Upper lobe of left lung (tissue), 6 donors: ENCODE results near the gene TAS2R9. TPM values are rescaled to one million over a fixed set of nuclear protein-coding genes. Genes with fewer than 3 reads are reported as not detected.

ENCODE experiments used
- ATAC-seq, 2 donors: fragments of 200-7000 bp; cut with Tn5 transposase; one replicate each; pipeline ENCODE4 v1.9.1; 2022; ENCODE audit warnings: mild to moderate bottlenecking in 2 of 2, moderate library complexity in 2 of 2; ENCODE audit not compliant: low FRiP score in 2 of 2
- DNase-seq, 2 donors: peaks; one replicate each; pipeline ENCODE4 v3.0.0-alpha.2; 2019 to 2020
- H3K27ac ChIP-seq, 4 donors: fragments of 200-600 bp; sonication (generic); one replicate each; pipeline ENCODE4 v1.5.1; 2016 to 2019
- H3K27me3 ChIP-seq, 4 donors: fragments of 200-600 bp; sonication (generic); one replicate each; pipeline ENCODE4 v1.5.1; 2017 to 2019
- H3K36me3 ChIP-seq, 4 donors: fragments of 200-600 bp; sonication (generic); one replicate each; pipeline ENCODE4 v1.5.1; 2016 to 2019
- H3K4me1 ChIP-seq, 4 donors: fragments of 200-600 bp; sonication (generic); one replicate each; pipeline ENCODE4 v1.5.1; 2018 to 2019
- H3K4me3 ChIP-seq, 4 donors: fragments of 200-600 bp; sonication (generic); one replicate each; pipeline ENCODE4 v1.5.1; 2017 to 2019; ENCODE audit warnings: mild to moderate bottlenecking in 2 of 4, moderate library complexity in 1 of 4
- H3K9me3 ChIP-seq, 4 donors: fragments of 200-600 bp; sonication (generic); one replicate each; pipeline ENCODE4 v1.5.1; 2018 to 2019
- EP300 ChIP-seq, 4 donors: sonication (generic); formaldehyde crosslinking; IDR thresholded peaks; one replicate each; pipeline ENCODE4 v1.5.1; 2017; ENCODE audit warnings: antibody characterized with exemption in 4 of 4, control low read depth in 2 of 4
- POLR2A ChIP-seq, 4 donors: fragments of 450-650 bp; IDR thresholded peaks; one replicate each; pipeline ENCODE4 v1.5.1; 2016 to 2017; ENCODE audit warnings: antibody characterized with exemption in 4 of 4, mild to moderate bottlenecking in 2 of 4
- POLR2AphosphoS5 ChIP-seq, 2 donors: sonication (generic); formaldehyde crosslinking; IDR thresholded peaks; one replicate each; pipeline ENCODE4 v1.5.1; 2017; ENCODE audit warnings: antibody characterized with exemption in 2 of 2
- WGBS, 2 donors: methylation state at CpG; one replicate each; pipeline ENCODE4 v1.1.5; 2017 to 2018; 5-methylcytosine and 5-hydroxymethylcytosine counted together
- total RNA-seq, 6 donors: library from RNA; depleted of rRNA in 4 of 6; stranded (reverse); fragments of >200 nt in 4 of 6; gene quantifications; one replicate each; pipeline versions ENCODE4 v1.1.0 to v1.2.1, GENCODE V29; 2016 to 2021
- TF ChIP-seq, protein P1 (sequence below), 6 experiments: fragments of 450-650 bp in 4 of 6; fragments of 200-600 bp in 2 of 6; sonication (generic) in 2 of 6; IDR thresholded peaks; one replicate each; pipeline ENCODE4 v1.5.1; 2016 to 2019; ENCODE audit warnings: antibody characterized with exemption in 6 of 6
- donor health status: DM: no; HTN: no; CAD: no; lungs with moderate emphysema.
- donor health status: DM: no; HTN: yes; CAD: no; lungs with severe emphysema.

The TAS2R9 gene, protein sequence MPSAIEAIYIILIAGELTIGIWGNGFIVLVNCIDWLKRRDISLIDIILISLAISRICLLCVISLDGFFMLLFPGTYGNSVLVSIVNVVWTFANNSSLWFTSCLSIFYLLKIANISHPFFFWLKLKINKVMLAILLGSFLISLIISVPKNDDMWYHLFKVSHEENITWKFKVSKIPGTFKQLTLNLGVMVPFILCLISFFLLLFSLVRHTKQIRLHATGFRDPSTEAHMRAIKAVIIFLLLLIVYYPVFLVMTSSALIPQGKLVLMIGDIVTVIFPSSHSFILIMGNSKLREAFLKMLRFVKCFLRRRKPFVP
- not detected for total RNA-seq

GRCh38 chr12:10810068-10810467 is at the start of gene TAS2R9:
TAS2R9 (minus strand) TSS chr12:10810168; CDS start chr12:10810075, 93 bp downstream.
- Histone ChIP-seq H3K9me3 (no peaks in the 10 kb centered on the region), H3K27me3 (no peaks in the 10 kb centered on the region), H3K27ac (no peak within 1 kb of the TSS), H3K36me3 (no peaks in the 10 kb centered on the region), H3K4me1 (no peaks in the 10 kb centered on the region), H3K4me3 (no peak within 1 kb of the TSS)
- ATAC-seq (no peak), DNase-seq (no peak)
- TF ChIP-seq EP300 (IDR thresholded peaks at IDR 0.05) (no peak), POLR2AphosphoS5 (IDR thresholded peaks at IDR 0.05) (no peak), POLR2A (IDR thresholded peaks at IDR 0.05) (no peak)
- TF ChIP-seq, protein P1, sequence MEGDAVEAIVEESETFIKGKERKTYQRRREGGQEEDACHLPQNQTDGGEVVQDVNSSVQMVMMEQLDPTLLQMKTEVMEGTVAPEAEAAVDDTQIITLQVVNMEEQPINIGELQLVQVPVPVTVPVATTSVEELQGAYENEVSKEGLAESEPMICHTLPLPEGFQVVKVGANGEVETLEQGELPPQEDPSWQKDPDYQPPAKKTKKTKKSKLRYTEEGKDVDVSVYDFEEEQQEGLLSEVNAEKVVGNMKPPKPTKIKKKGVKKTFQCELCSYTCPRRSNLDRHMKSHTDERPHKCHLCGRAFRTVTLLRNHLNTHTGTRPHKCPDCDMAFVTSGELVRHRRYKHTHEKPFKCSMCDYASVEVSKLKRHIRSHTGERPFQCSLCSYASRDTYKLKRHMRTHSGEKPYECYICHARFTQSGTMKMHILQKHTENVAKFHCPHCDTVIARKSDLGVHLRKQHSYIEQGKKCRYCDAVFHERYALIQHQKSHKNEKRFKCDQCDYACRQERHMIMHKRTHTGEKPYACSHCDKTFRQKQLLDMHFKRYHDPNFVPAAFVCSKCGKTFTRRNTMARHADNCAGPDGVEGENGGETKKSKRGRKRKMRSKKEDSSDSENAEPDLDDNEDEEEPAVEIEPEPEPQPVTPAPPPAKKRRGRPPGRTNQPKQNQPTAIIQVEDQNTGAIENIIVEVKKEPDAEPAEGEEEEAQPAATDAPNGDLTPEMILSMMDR (IDR thresholded peaks at IDR 0.05), result no peak

GRCh38 chr12:10855807-10856206 is 45.8 kb upstream of the TAS2R9 start:
- H3K27me3 ChIP-seq, result no peaks in the 10 kb centered on the region
- WGBS, 2 donors, result 95 to 100% methylated on average over 1 to 2 of the region's 2 CpGs
- DNase-seq (no peak), ATAC-seq (no peak)
- H3K9me3 ChIP-seq, result peaks cover 0 to 10% (median 1%) of the 10 kb centered on the region in 4 donors
- H3K4me3 ChIP-seq, result no peak overlapping the region
- H3K36me3 ChIP-seq, result peaks cover 0 to 8% (median 0%) of the 10 kb centered on the region in 4 donors
- no peak overlapping the region for H3K27ac ChIP-seq
- no peaks in the 10 kb centered on the region for H3K4me1 ChIP-seq
- TF ChIP-seq, protein P1 (IDR thresholded peaks at IDR 0.05), result no peak
- TF ChIP-seq POLR2AphosphoS5 (IDR thresholded peaks at IDR 0.05) (no peak), EP300 (IDR thresholded peaks at IDR 0.05) (no peak), POLR2A (IDR thresholded peaks at IDR 0.05) (no peak)

DNA sequence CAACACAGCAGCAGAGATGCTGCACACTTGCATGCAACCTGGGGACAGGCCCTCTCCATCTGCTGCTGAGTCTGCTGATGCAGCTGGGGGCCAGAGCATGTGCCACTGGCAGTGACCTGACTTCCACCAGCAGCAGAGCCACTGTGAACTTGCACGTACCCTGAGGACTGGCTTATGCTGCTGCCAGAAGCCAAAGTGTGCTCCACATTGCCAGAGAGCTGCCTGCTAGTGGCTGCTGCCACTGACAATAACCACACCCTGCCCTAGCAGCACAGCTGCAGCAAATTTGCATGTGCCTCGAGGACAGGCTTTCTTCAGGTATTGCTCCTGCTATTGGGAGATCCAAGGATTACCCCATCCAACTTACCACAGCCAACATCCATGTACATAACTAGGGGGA is 43.8 kb upstream of the TAS2R9 start:
- Histone ChIP-seq H3K4me1 (no peaks in the 10 kb centered on the region), H3K27me3 (no peaks in the 10 kb centered on the region), H3K27ac (no peak overlapping the region), H3K4me3 (no peak overlapping the region), H3K9me3 (peaks cover 0 to 10% (median 1%) of the 10 kb centered on the region in 4 donors), H3K36me3 (peaks cover 0 to 5% (median 0%) of the 10 kb centered on the region in 4 donors)
- TF ChIP-seq, protein P1 (IDR thresholded peaks at IDR 0.05), result no peak
- no peak for TF ChIP-seq POLR2AphosphoS5 (IDR thresholded peaks at IDR 0.05)
- TF ChIP-seq POLR2A (IDR thresholded peaks at IDR 0.05), result no peak
- no peak for TF ChIP-seq EP300 (IDR thresholded peaks at IDR 0.05)
- DNase-seq, result no peak
- peak in 1 of 2 donors; percentile 9 for ATAC-seq
- WGBS, 2 donors, result 91% methylated on average over 2 of the region's 2 CpGs; no CpG with 5 or more reads in 1 of the 2 donors

- Histone ChIP-seq H3K9me3 (peaks cover 0 to 7% (median 0%) of the 10 kb centered on the region in 4 donors), H3K27ac (no peak overlapping the region), H3K36me3 (peaks cover 0 to 4% (median 0%) of the 10 kb centered on the region in 4 donors), H3K4me3 (no peak overlapping the region), H3K4me1 (no peaks in the 10 kb centered on the region), H3K27me3 (no peaks in the 10 kb centered on the region)
- WGBS, 2 donors, result 81 to 86% methylated on average over 4 of the region's 4 CpGs
- no peak for ATAC-seq
- no peak for DNase-seq
- TF ChIP-seq EP300 (IDR thresholded peaks at IDR 0.05) (no peak), POLR2A (IDR thresholded peaks at IDR 0.05) (no peak)
These were observed 41.4 kb upstream of the TAS2R9 start for GRCh38 chr12:10851243-10851858.

- ATAC-seq, result no peak
These were observed 39.5 kb upstream of the TAS2R9 start, which contains the start of gene PRR4 for GRCh38 chr12:10849425-10849878. PRR4 (minus strand) TSS chr12:10849475; CDS start chr12:10849437, 38 bp downstream.

More at GRCh38 chr12:10849425-10849878, 39.5 kb upstream of the TAS2R9 start, which contains the start of gene PRR4:
- Histone ChIP-seq H3K27ac (no peak within 1 kb of the TSS), H3K27me3 (no peaks in the 10 kb centered on the region), H3K4me3 (no peak within 1 kb of the TSS), H3K36me3 (peaks cover 0 to 4% (median 0%) of the 10 kb centered on the region in 4 donors), H3K9me3 (no peaks in the 10 kb centered on the region), H3K4me1 (no peaks in the 10 kb centered on the region)
- TF ChIP-seq EP300 (IDR thresholded peaks at IDR 0.05), result no peak
- TF ChIP-seq POLR2A (IDR thresholded peaks at IDR 0.05), result no peak
- no peak for TF ChIP-seq POLR2AphosphoS5 (IDR thresholded peaks at IDR 0.05)
- TF ChIP-seq, protein P1 (IDR thresholded peaks at IDR 0.05), result no peak
- WGBS, 2 donors, result 83 to 84% methylated on average over 4 of the region's 4 CpGs
- no peak for DNase-seq
